ACC112 (cell line): ENCODE results near the gene FOXN3.

Source experiments
- H2AFZ ChIP-seq: fragments of 200-600 bp; sonication (generic); one replicate; pipeline ENCODE4 v1.6.0; 2017; ENCODE audit warnings: antibody characterized with exemption, low read length; ENCODE audit not compliant: unreplicated experiment
- H3K27ac ChIP-seq: fragments of 200-600 bp; sonication (generic); 2 replicates; pipeline ENCODE4 v1.5.1; 2014; ENCODE audit warnings: low read depth, mild to moderate bottlenecking, antibody characterized with exemption, low read length, moderate library complexity
- H3K27me3 ChIP-seq: fragments of 200-600 bp; sonication (generic); 2 replicates; pipeline ENCODE4 v1.6.1; 2014; ENCODE audit warnings: mild to moderate bottlenecking, antibody characterized with exemption, low read length, moderate library complexity, mixed read lengths; ENCODE audit not compliant: insufficient read depth
- H3K36me3 ChIP-seq: fragments of 200-600 bp; sonication (generic); 2 replicates; pipeline ENCODE4 v1.6.1; 2016; ENCODE audit warnings: mild to moderate bottlenecking, antibody characterized with exemption, low read length, moderate library complexity, mixed read lengths; ENCODE audit not compliant: insufficient read depth
- H3K4me1 ChIP-seq: fragments of 200-600 bp; sonication (generic); one replicate; pipeline ENCODE4 v1.6.1; 2016; ENCODE audit warnings: low read length, mixed read lengths; ENCODE audit not compliant: insufficient read depth, unreplicated experiment, control insufficient read depth
- H3K4me3 ChIP-seq: fragments of 200-600 bp; sonication (generic); 2 replicates; pipeline ENCODE4 v1.5.1; 2014; ENCODE audit warnings: mild to moderate bottlenecking, low read depth, low read length
- H3K79me2 ChIP-seq: fragments of 200-600 bp; sonication (generic); one replicate; pipeline ENCODE4 v1.6.0; 2016; ENCODE audit warnings: low read length; ENCODE audit not compliant: control insufficient read depth, unreplicated experiment, insufficient read depth

The FOXN3 gene

GRCh38 chr14:89447182-89447944, 30.3 kb upstream of the FOXN3 start:
- H3K79me2 ChIP-seq, result no peaks in the 10 kb centered on the region
- no peak overlapping the region for H3K4me3 ChIP-seq
- no peaks in the 10 kb centered on the region for H3K27me3 ChIP-seq
- no peak overlapping the region for H3K27ac ChIP-seq
- H3K4me1 ChIP-seq, result peaks cover 31% of the 10 kb centered on the region
- no peak overlapping the region for H2AFZ ChIP-seq
- no peaks in the 10 kb centered on the region for H3K36me3 ChIP-seq

DNA sequence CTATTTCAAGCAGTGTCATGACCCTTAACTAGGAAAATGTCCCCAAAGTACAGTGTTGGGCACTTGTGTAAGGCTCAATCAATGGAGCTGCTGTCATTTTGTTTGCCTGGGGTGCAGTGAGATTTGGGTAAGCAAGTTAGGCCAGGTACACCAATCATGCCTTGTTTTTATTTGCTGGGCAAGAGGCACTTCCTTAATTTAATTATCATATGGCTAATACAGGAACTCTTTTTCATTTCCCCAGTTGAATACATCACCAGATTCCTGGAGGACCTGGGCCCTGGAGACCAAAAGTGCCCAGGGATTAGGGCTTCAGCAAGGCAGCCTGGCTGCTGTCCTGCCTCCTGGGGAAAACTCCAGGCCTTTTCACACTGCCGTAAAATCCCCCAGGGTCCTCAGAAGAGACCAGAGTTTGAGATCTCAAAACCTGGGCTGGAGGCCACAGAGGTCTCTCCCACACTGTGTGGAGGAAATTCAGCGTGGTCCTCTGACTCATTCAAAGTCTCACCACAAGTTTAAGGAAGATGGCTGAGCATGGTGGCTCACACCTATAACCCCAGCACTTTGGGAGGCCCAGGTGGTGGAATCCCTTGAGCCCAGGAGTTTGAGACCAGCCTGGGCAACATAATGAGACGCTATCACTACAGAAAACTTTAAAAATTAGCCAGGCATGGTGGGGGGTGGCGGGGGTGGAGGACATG, 28.4 kb upstream of the FOXN3 start:
- no peak overlapping the region for H3K27ac ChIP-seq
- no peaks in the 10 kb centered on the region for H3K79me2 ChIP-seq
- H3K36me3 ChIP-seq, result no peaks in the 10 kb centered on the region
- H3K4me3 ChIP-seq, result no peak overlapping the region
- H2AFZ ChIP-seq, result no peak overlapping the region
- H3K4me1 ChIP-seq, result peaks cover 31% of the 10 kb centered on the region
- no peaks in the 10 kb centered on the region for H3K27me3 ChIP-seq

DNA sequence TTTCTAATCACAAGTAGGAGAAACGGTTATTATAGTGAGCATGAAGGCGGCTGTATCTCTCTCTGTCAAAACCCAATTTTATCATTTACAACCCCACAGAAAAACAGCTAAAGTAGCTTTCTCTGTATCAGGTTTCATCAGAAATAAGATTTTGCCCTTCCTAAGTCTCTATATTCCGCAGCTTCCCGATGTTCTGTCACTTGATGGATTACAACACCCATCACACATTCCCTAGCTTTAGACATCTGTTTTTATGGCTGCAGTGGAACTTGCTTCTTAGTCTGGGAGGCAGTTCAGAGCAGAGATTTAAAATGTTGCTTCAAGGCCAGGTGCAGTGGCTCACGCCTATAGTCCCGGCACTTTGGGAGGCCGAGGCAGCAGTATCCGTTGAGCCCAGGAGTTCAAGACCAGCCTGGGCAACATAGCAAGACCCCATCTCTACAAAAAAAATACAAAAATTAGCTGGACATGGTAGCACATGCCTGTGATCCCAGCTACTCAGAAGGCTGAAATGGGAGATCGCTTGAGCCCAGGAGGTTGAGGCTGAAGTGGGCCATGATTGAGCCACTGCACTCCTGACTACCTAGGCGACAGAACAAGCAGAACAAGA, 27.6 kb upstream of the FOXN3 start:
- H3K27ac ChIP-seq, result peak overlapping the region; percentile 81
- no peaks in the 10 kb centered on the region for H3K36me3 ChIP-seq
- H3K4me3 ChIP-seq, result no peak overlapping the region
- peak overlapping the region; percentile 29 for H2AFZ ChIP-seq
- no peaks in the 10 kb centered on the region for H3K79me2 ChIP-seq
- no peaks in the 10 kb centered on the region for H3K27me3 ChIP-seq
- H3K4me1 ChIP-seq, result peaks cover 31% of the 10 kb centered on the region

GRCh38 chr14:89444044-89444443, 27.0 kb upstream of the FOXN3 start:
- H3K27ac ChIP-seq, result peak overlapping the region; percentile 81
- H3K4me1 ChIP-seq, result peaks cover 31% of the 10 kb centered on the region
- peak overlapping the region; percentile 2; the same call in 1 of the 2 replicates for H3K4me3 ChIP-seq

GRCh38 chr14:89443042-89443629, 26.1 kb upstream of the FOXN3 start:
- peak overlapping the region; percentile 81 for H3K27ac ChIP-seq
- H3K4me1 ChIP-seq, result peaks cover 31% of the 10 kb centered on the region
- no peak overlapping the region for H3K4me3 ChIP-seq
- no peaks in the 10 kb centered on the region for H3K27me3 ChIP-seq
- H3K79me2 ChIP-seq, result no peaks in the 10 kb centered on the region
- peak overlapping the region; percentile 7 for H2AFZ ChIP-seq
- no peaks in the 10 kb centered on the region for H3K36me3 ChIP-seq

More at GRCh38 chr14:89444044-89444443, 27.0 kb upstream of the FOXN3 start:
- no peaks in the 10 kb centered on the region for H3K27me3 ChIP-seq
- H3K36me3 ChIP-seq, result no peaks in the 10 kb centered on the region
- H3K79me2 ChIP-seq, result no peaks in the 10 kb centered on the region
- peak overlapping the region; percentile 29 for H2AFZ ChIP-seq

- Histone ChIP-seq H2AFZ (no peak overlapping the region), H3K36me3 (no peaks in the 10 kb centered on the region), H3K27ac (peak overlapping the region; percentile 81), H3K27me3 (no peaks in the 10 kb centered on the region), H3K79me2 (no peaks in the 10 kb centered on the region), H3K4me3 (no peak overlapping the region), H3K4me1 (peaks cover 31% of the 10 kb centered on the region)
These were observed 25.2 kb upstream of the FOXN3 start for GRCh38 chr14:89442280-89442679.

GRCh38 chr14:89440986-89441909, 24.2 kb upstream of the FOXN3 start:
- Histone ChIP-seq H3K27ac (no peak overlapping the region), H3K36me3 (no peaks in the 10 kb centered on the region), H3K27me3 (no peaks in the 10 kb centered on the region), H3K4me1 (peaks cover 31% of the 10 kb centered on the region), H3K4me3 (no peak overlapping the region), H2AFZ (no peak overlapping the region), H3K79me2 (no peaks in the 10 kb centered on the region)

DNA sequence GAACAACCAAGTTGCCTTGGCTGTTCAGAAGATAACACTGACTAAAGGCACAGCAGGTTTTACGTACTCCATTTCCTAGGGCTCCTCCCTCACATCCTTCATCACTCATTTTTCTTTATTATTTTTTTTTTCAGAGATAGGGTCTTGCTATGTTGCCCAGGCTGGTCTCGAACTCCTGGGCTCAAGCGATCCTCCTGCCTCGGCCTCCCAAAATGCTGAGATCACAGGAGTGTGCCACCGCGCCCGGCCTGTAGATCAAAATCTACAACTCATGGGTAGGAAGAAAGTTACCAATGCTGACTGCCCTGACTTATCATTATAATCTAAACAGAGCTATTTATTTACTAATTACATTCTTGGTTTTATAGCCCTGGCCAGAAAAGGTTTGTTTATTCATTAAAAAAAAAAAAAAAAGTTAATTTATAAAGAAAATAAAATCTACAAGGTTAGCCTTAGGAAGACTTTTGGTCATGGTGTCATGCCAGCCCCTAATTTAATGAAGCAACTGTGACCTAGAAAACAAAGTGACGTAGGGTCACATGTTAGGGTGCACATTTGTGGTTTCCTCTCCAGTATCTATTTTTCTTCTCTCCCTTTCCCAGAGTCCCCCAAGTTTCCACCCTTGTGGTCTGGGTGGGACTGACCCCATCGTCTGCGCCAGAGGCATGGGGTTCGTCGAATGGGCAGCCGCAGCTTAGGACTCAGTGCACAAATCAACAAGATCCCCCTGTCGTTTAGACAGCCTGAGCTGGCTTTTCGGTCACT, 19.0 kb upstream of the FOXN3 start:
- H3K4me3 ChIP-seq, result no peak overlapping the region
- H3K4me1 ChIP-seq, result peaks cover 4% of the 10 kb centered on the region
- H3K36me3 ChIP-seq, result no peaks in the 10 kb centered on the region
- H3K27ac ChIP-seq, result no peak overlapping the region
- no peak overlapping the region for H2AFZ ChIP-seq
- no peaks in the 10 kb centered on the region for H3K27me3 ChIP-seq
- no peaks in the 10 kb centered on the region for H3K79me2 ChIP-seq

DNA sequence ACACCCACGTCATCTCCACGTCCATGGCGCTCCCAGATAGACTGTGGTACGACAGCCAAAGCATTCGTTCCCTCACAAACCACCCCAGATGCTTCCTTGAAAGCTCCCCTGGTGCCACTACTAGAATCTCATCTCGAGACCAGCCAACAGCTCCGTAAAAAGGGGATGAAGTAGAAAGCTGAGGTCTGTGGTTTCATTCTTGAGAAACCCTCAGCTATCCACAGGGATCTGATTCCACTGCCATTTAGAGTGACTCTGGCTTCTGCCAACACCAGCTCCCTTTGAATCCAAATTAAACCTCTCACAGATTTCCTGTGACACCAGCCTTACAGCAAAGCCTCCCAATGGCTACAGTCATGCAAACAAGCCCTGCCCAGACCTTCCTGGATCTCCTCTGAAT, 18.5 kb upstream of the FOXN3 start:
- peaks cover 9% of the 10 kb centered on the region for H3K4me1 ChIP-seq
- no peaks in the 10 kb centered on the region for H3K79me2 ChIP-seq
- no peaks in the 10 kb centered on the region for H3K36me3 ChIP-seq
- H3K27me3 ChIP-seq, result no peaks in the 10 kb centered on the region
- no peak overlapping the region for H3K27ac ChIP-seq
- H2AFZ ChIP-seq, result no peak overlapping the region
- no peak overlapping the region for H3K4me3 ChIP-seq
